ENCODE results near the gene ETFBKMT. TPM values are rescaled to one million over a fixed set of nuclear protein-coding genes. Genes with fewer than 3 reads are reported as not detected.

ETFBKMT gene, protein sequence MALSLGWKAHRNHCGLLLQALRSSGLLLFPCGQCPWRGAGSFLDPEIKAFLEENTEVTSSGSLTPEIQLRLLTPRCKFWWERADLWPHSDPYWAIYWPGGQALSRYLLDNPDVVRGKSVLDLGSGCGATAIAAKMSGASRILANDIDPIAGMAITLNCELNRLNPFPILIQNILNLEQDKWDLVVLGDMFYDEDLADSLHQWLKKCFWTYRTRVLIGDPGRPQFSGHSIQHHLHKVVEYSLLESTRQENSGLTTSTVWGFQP
- polyA plus RNA-seq (ENCODE audit: insufficient read length in 3 of 3), result 1 to 10 TPM; 4.5 to 4.8 (median 4.6) TPM

DNA sequence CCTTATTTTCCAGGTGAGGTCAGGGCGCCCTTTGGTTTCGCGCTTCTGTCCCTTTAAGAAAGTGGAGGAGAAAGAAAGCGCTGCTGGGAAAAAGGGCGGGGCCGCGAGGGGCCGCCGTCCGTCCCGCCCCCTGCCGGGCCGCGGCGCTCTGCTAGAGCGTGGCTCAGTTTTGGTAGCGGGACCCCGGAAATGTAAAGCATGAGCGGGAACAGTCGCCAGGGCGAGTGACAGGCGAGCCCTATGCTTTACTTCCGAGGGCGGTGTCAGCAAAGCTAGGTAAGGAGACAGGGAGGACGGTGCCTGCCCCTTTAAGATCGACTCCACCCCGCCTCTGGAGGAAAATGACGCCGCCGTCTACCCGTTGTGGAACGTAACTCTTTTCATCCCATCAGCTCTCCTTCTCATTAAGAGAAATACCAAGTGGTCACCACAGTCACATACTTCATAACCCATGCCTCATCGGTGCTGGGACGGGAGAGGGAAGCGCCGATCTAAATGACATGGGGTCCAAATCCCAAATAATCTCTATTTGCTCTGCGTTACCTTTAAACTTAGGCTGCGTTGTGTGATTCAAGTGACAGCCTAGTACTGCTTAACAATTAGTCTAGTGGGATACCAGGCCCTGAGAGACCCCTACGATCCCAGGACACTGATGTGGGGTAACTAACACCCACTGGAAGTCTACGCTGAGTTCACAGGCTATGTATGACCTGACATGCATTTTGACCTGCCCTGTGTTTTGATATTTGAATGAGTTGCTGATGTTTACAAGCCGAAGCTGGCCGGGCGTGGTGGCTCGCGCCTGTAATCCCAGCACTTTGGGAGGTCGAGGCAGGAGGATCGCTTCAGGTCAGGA lies at the start of gene ETFBKMT:
Gene ETFBKMT, plus strand, starts transcription at position 602 of the 856 bp plus-strand sequence. CDS start 2,266 bp downstream, outside the sequence.
- DNase-seq (ENCODE audit: low read depth in 3 of 3, low spot score in 2 of 3), result peak; percentile 79 to 86 (median 81)

DNA sequence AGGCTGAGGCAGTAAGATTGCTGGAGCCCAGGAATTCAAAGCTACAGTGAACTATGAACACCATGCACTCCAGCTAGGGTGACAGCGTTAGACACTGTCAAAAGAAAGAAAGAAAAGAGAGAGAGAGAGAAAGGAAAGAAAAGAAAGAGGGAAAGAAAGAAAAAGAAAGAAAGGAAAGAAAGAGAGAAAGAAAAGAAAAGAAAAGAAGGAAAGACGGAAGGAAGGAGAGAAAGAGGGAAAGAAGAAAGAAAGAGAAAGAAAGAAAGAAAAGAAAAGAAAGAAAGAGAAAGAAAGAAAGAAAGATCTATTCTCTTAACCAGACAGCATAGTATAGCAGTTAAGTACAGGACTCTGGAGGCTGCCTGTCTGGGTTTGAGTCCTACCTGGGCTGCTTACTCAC lies 46.7 kb upstream of the ETFBKMT start:
- DNase-seq (ENCODE audit: low read depth in 3 of 3, low spot score in 2 of 3), result no peak

DNA sequence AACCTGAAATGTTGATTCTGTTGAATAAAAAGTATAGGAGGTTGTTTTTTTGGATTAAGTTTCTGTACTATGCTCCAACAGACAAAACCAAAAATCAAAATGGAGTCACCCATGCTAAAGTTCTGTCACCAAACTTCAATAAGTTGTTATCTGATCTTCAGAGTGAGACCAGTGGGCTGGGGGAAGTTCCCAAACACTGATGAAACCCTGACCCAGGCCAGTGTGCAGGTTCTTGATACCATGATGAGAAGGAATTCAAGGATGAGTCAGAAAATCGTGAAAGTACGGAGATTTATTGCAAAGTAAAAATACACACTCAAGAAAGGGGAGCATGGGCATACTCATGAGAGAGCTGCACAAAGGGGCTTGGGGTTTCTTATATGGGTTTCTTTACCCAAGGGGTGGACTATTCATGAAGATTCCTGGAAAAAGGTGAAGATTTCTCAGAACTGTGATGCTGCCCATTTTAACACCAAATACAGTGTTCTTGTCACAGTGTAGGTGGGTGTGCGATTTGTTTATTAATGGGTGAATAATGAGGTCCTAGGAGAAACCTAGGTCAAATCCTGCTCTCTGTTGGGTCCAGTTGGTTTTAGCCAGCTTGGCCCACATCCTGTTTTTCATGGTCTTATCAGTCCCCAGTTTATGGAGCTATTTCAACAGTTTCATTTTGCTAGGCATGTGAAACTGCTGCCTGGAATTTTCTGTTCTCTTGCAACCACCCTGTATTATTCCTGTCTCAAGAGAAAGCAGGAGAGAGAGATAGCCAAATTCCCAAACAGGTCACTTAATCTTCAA lies 41.1 kb upstream of the ETFBKMT start:
- DNase-seq (ENCODE audit: low read depth in 3 of 3, low spot score in 2 of 3), result no peak

DNA sequence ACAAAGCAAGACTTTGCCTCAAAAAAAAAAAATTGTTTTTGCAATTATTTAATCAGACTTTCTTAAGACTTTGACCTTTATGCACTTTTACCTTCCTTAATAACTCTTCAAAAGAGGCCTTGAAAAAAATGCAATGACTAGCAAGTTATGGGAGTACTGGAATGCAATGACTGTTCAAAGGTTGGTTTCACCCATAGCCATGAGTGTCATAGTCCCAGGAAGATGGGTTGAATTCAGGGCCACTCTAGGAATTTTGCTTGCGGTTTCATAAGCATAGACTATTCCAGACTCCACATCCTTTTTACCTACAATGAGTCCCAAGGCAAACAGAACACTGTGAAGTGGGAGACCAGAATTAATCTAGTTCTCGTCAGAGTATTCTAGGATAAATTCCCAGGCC lies 39.2 kb upstream of the ETFBKMT start:
- no peak for DNase-seq (ENCODE audit: low read depth in 3 of 3, low spot score in 2 of 3)

DNA sequence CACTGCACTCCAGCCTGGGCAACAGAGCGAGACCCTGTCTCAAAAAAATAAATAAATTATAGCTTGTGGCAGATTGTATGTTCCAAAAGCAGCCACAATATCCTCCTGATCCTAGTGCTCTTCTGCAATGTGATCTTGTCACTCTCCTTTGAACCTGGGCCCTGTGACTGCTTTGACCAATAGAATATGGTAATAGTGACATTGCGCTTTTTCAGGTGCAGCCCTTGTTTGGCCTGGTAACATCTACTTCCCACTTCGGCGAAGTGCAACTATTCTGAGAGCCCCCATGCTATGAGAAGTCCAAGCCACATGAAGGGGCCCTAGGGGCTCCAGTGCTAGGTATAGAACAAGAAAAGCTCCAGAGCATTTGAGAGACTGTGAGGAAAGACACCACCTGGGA lies 37.5 kb upstream of the ETFBKMT start:
- no peak for DNase-seq (ENCODE audit: low read depth in 3 of 3, low spot score in 2 of 3)

DNA sequence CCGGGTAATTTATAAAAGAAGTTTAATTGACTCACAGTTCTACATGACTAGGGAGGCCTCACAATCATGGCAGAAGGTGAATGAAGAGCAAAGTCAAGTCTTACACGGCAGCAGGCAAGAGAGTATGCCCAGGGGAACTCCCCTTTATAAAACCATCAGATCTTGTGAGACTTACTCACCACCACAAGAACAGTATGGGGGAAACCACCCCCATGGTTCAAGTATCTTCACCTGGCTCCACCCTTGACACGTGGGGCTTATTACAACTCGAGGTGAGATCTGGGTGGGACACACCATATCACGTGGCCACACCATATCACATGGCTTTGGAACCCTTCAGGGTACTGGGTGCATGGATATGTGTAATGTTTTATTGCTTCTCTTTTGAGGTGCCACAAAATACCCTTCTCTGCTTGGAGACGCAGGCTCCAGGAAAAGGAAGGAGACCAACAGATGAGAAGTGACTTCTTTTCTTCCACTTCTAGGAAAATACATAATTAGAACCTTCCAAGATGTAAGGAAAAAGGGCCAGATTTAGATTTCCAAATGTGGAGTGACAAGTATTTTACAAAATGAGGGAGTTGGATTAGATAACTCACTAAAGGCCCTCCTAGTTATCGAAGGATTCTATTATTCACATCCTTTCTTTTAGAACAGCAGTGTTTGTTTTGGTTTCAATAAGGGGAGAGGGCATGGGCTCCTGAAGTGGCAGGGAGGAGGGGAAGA lies 33.1 kb upstream of the ETFBKMT start:
- DNase-seq (ENCODE audit: low read depth in 3 of 3, low spot score in 2 of 3), result no peak

DNA sequence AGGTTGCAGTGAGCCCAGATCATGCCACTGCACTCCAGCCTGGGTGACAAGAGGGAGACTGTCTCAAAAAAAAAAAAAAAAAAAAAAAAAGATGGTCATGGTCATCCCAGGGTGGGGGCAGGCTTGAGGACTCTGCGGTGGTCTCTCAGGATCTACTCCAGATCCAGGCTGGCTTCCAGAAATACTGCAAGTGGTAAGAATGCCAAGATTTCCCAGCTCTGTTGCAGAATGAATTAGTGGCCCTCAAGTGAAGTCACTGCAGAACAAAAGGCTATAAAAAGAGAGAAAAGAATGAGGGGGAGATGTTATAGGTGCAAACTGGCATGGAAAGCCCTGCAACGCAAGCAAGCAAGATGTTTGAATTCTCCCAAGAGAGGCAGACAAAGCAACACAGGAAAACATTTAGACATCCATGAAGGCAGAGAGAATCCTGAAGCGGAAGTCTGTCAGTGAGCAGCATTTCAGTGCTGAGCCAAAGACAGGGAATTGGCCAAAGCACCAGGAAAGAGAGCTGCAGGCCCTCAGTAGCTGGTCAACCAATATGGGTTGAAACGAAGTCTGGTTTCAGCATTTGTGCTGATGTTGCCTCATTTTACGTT lies 31.9 kb upstream of the ETFBKMT start:
- no peak for DNase-seq (ENCODE audit: low read depth in 3 of 3, low spot score in 2 of 3)

DNA sequence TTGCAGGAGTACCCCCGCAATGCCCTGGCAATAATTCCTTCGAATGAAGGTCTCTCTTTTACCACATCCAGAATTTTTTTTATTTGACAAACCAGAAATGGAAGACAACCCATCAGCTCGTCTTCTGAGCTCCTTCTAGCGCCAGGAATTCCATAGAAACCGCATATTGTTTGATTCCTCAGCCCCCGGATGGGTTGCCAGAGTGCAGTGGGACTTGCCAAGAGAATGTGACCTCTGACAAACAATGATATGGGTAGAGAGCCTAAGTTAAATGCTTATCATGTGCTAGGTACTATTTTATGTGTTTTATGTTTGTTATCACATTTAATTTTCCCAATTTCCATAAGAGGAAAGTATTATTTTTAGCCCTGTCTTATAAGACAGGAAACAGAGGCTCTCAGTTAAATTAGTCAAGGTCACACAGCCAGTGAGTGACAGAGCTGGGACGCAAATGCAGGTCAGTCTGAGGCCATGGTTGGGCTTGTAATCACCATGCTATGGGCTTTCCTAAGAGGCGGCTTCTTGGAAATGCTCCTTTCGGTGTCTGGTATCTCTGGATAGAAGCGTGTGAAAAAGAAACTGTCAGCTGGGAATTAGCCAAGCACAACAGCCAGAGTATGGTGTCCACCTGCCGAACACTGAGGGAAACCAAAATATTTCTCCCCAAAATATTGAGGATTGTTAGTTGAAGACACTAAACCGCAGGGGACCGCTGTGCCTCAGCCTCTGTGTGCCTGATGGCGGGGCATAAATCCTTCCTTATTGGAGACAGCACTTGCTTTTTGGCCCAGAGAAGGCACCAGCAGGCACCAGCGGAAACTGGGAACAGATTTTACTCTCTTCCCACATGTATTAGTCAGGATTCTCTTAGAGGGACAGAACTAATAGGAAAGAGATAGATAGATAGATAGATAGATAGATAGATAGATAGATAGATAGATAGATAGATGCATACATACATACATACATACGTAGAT lies 29.4 kb upstream of the ETFBKMT start:
- DNase-seq (ENCODE audit: low read depth in 3 of 3, low spot score in 2 of 3), result peak in 1 of 3 donors; percentile 67

DNA sequence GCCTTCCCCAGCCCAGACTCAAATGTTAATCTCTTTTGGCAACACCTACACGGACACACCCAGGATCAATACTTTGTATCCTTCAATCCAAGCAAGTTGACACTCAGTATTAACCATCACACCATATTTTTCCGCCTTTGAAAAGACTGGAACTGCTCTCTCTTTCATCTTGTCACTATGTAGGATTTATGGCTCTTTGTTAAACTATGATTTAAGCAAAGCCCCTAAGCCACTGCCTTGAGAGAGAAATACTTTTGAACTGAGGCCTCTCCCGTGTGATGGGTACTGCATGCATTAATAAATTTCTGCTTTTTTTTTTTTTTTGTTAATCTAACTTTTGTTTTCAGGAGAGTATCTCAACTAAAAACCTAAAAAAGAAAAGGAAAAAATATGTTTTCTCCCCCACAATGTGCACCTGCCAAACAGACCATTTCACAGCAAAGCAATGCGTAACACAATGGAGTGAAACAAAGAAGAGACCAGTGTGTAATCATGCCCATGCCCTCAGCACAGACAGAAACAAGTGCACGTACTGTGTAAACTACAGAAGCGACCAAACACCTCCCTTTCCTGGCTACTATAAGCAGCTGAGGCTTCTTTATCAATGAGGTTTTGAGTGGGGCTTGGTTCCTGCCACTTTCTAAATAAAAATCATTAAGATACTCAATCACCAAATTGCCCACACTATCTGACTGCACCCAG lies 28.3 kb upstream of the ETFBKMT start:
- DNase-seq (ENCODE audit: low read depth in 3 of 3, low spot score in 2 of 3), result no peak

DNA sequence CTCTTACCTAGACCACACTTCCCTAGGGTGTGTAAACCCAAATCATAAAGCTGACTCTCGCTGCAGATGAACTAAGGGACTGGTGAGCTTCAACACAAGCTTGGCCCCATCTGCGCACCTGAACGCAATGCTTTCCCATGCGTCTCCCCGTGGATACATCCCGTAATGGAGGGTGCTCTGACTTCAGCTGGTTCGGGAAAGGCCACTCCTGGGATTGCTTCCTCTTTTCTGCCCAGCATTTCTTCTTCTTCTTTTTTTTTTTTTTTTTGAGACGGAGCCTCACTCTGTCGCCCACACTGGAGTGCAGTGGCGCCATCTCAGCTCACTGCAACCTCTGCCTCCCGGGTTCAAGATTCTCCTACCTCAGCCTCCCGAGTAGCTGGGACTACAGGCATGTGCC lies 27.7 kb upstream of the ETFBKMT start:
- no peak for DNase-seq (ENCODE audit: low read depth in 3 of 3, low spot score in 2 of 3)

DNA sequence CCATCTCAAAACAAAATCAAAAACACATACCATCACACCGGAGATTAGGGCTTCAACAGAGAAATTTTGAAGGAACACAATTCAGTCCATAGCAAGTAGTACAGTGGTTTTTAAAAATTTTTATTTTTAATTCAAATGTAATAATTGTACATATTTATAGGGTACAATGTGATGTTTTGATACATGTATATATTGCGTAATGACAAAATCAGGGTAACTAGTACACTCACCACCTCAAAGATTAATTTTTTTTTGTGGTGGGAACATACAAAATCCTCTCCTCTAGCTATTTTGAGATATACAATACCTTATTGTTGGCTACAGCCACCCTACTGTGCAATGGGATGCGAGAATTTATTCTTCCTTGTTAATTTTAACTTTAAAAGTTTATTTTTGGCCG lies 26.0 kb upstream of the ETFBKMT start:
- DNase-seq (ENCODE audit: low read depth in 3 of 3, low spot score in 2 of 3), result no peak

DNA sequence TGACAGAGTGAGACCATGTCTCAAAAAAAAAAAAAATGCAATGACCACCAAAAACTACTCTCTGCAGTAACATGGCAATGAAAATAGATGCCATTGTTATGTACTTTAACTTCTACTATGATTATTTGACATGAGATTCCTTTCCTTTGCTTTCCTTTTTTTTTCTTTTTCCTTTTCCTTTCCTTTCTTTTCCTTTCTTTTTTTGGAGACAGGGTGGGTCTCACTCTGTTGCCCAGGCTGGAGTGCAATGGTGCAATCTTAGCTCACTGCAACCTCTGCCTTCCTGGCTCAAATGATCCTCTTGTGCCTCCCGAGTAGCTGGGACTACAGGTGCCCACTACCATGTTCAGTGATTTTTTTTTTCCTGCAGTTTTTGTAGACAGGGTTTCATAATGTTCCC lies 24.9 kb upstream of the ETFBKMT start:
- DNase-seq (ENCODE audit: low read depth in 3 of 3, low spot score in 2 of 3), result no peak

DNA sequence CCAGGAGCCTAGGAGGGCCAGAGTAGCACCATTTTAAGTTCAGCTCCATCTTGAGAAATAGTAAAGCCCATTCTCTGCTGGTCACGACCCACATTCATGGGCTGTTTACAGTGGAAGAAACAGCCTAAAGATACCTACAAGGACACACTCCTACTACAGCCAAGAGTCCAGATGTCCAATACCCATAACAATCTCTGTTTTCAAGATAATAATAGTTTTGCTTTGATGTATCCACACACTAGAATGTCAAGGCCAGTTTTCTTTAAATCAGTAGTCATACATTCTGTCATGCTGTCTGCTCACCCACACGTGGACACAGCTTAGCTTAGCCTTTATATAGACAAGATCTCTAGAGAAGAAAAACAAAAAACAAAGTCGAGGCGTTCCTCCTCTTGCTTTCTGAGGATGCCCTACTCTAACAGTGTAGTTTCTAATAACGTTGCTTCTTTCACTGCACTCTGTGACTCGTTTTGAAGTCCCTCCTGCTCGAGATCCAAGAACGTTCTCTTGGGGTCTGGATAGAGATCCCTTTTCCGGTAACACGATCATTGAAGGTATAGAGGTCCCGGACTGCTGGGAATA lies 17.9 kb upstream of the ETFBKMT start:
- no peak for DNase-seq (ENCODE audit: low read depth in 3 of 3, low spot score in 2 of 3)

DNA sequence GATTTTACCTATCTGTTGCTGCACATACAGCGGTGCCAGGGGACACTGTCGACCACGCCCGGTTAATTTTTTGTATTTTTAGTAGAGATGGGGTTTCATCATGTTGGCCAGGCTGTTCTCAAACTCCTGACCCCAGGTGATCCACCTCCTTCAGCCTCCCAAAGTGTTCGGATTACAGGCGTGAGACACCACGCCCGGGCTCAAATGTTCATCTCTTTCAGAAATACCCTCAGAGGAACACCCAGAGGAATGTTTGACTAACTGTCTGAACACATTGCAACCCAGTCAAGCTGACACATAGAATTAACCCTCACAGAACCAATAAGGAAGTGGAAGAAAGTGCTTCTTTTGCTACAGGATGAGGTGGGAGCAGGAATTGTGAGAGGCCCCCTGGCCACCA lies 15.0 kb upstream of the ETFBKMT start:
- no peak for DNase-seq (ENCODE audit: low read depth in 3 of 3, low spot score in 2 of 3)

DNA sequence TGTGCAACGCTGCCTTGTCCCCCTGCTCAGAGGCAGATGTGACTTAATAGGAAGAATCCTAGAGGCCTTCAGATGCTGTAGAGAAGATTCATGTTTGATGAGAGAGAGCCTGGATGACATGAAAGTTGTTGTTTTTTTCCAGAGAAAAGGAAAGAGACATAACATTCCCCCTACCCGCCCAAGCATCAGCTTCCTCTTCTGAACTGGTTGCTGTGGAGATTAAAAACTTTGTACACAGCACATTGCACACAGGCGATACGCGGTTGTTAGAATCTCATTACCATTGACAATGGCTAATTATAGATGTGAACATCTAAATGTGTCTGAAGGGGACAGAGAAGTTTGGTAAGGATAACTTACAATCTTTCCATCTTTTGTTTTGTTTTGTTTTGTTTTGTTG lies 13.6 kb upstream of the ETFBKMT start:
- no peak for DNase-seq (ENCODE audit: low read depth in 3 of 3, low spot score in 2 of 3)

DNA sequence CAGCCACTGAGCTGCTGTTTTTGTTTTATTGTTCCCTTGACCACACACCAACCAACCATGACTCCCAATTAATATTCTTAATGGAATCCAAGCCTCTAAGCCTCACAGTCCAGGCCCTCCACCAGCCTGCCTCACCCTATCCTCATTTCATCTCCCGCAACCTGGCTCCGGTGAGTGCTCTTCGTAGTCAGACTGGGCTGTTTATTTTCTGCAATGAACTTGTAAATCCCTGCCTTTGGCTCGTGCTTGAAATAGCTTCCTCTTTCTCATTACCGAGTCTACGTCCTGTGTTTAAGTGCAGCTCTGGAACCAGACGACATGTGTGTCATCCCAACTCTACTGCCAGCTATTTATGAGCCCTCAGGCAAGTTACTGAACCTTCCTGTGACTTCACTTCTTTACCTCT lies 12.4 kb upstream of the ETFBKMT start:
- peak in 1 of 3 donors; percentile 54 for DNase-seq (ENCODE audit: low read depth in 3 of 3, low spot score in 2 of 3)

DNA sequence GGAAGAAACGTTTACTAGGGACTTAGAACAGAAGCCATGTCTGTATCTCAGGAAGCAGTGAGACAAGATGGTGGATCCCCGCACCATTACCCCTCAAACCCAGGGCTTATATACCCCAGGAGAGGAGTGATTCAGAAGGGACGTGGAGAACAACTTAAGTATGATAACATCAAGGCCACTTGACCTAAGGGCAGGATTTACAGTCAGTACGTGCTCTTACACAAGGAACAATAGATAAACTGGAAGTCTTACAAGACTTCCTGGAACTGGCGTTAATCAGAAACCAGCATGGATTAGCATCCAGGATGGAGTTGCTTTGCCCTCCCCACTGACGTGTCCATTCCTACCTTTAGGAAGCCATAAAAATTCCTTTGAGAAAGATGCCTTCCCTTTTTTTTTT lies 8.6 kb upstream of the ETFBKMT start:
- no peak for DNase-seq (ENCODE audit: low read depth in 3 of 3, low spot score in 2 of 3)

DNA sequence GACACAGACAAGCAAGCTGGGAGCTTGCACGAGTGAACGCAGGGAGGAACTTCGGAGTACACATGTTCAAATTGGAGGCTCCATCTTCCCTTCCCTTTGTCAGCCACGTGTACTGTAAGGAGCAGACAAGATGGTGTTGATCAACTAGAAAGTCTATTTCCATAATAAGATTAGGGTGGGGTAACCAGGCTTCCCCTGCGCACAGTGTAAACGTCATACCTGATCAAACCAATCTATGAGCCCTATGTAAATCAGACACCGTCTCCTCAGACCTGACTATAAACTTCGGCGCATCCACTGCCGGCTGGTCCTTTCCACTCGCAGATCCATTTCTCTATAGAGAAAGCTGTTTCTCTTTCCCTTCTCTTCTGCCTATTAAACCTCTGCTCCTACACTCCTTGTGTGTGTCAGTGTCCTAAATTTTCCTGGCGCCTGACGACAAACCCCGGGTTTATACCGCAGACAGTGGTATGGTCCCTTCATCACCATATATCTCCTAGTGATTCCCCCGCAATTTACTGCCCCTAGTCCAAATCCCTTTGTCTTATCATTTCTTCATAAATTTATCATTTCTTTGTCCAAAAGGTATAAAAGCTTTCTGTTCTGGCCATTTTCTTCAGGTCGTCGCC lies 7.5 kb upstream of the ETFBKMT start:
- no peak for DNase-seq (ENCODE audit: low read depth in 3 of 3, low spot score in 2 of 3)

Data from right renal cortex interstitium (tissue), 3 donors.